Stomach (tissue), 4 donors: ENCODE measurements around the gene HOXD10.

Source experiments
- EP300 ChIP-seq: sonication (generic); formaldehyde crosslinking; IDR thresholded peaks from one replicate; pipeline ENCODE4 v1.6.1; 2017; ENCODE audit warnings: antibody characterized with exemption
- POLR2A ChIP-seq, 4 donors: fragments of 450-650 bp; IDR thresholded peaks; one replicate each; pipeline ENCODE4 v1.6.1; 2016; ENCODE audit warnings: antibody characterized with exemption in 4 of 4, control low read depth in 2 of 4, mild to moderate bottlenecking in 1 of 4, moderate library complexity in 1 of 4
- POLR2AphosphoS5 ChIP-seq, 3 donors: sonication (generic); formaldehyde crosslinking; IDR thresholded peaks; one replicate each; pipeline ENCODE4 v1.6.1; 2016; ENCODE audit warnings: antibody characterized with exemption in 3 of 3
- TF ChIP-seq, protein P1 (sequence below), 7 experiments: fragments of 450-650 bp in 4 of 7; fragments of 200-600 bp in 3 of 7; sonication (generic) in 3 of 7; IDR thresholded peaks; one replicate each; pipeline ENCODE4 v1.5.1; 2016 to 2019; ENCODE audit warnings: antibody characterized with exemption in 7 of 7, control low read depth in 2 of 7, mild to moderate bottlenecking in 1 of 7

- TF ChIP-seq, protein P1, sequence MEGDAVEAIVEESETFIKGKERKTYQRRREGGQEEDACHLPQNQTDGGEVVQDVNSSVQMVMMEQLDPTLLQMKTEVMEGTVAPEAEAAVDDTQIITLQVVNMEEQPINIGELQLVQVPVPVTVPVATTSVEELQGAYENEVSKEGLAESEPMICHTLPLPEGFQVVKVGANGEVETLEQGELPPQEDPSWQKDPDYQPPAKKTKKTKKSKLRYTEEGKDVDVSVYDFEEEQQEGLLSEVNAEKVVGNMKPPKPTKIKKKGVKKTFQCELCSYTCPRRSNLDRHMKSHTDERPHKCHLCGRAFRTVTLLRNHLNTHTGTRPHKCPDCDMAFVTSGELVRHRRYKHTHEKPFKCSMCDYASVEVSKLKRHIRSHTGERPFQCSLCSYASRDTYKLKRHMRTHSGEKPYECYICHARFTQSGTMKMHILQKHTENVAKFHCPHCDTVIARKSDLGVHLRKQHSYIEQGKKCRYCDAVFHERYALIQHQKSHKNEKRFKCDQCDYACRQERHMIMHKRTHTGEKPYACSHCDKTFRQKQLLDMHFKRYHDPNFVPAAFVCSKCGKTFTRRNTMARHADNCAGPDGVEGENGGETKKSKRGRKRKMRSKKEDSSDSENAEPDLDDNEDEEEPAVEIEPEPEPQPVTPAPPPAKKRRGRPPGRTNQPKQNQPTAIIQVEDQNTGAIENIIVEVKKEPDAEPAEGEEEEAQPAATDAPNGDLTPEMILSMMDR (IDR thresholded peaks at IDR 0.05): no peak
- TF ChIP-seq POLR2A (IDR thresholded peaks at IDR 0.05) (no peak), EP300 (no peak), POLR2AphosphoS5 (IDR thresholded peaks at IDR 0.05) (no peak)
Measured at GRCh38 chr2:176130147-176130956, 13.8 kb downstream of the HOXD10 start.
